Fibroblast of the aortic adventitia (primary cell): Measurements from ENCODE around the gene LANCL2. TPM values are rescaled to one million over a fixed set of nuclear protein-coding genes. Genes with fewer than 3 reads are reported as not detected.
"Not testable (repeated sequence)": the region's sequence is repeated elsewhere in the genome, so short reads cannot be mapped to it uniquely, and the experiment has no call there.

Source experiments
- DNase-seq: peaks from one replicate; pipeline ENCODE4 v3.0.0-alpha.2; 2010; ENCODE audit warnings: low read depth
- H3K4me3 ChIP-seq: 2 replicates; pipeline ENCODE4 v1.5.1; 2011; ENCODE audit warnings: low read depth, mild to moderate bottlenecking, control low read depth, low read length, moderate library complexity
- total RNA-seq: library from RNA; depleted of rRNA; stranded (reverse); fragments of >200 nt; gene quantifications from 2 replicates; pipeline ENCODE4 v1.2.3, GENCODE V29; 2012; ENCODE audit warnings: low replicate concordance
- TF ChIP-seq, protein P1 (sequence below): IDR thresholded peaks from 2 replicates; pipeline ENCODE4 v1.5.1; 2011; ENCODE audit warnings: mild to moderate bottlenecking, low read length, control low read depth, inconsistent platforms; ENCODE audit not compliant: insufficient read depth

The LANCL2 gene
- total RNA-seq, 1 donor = 14.6 TPM

- DNase-seq = no peak
These were observed 102.0 kb downstream of the LANCL2 start for GRCh38 chr7:55467047-55467593.

GRCh38 chr7:55468495-55468894 lies 103.4 kb downstream of the LANCL2 start:
- TF ChIP-seq, protein P1, sequence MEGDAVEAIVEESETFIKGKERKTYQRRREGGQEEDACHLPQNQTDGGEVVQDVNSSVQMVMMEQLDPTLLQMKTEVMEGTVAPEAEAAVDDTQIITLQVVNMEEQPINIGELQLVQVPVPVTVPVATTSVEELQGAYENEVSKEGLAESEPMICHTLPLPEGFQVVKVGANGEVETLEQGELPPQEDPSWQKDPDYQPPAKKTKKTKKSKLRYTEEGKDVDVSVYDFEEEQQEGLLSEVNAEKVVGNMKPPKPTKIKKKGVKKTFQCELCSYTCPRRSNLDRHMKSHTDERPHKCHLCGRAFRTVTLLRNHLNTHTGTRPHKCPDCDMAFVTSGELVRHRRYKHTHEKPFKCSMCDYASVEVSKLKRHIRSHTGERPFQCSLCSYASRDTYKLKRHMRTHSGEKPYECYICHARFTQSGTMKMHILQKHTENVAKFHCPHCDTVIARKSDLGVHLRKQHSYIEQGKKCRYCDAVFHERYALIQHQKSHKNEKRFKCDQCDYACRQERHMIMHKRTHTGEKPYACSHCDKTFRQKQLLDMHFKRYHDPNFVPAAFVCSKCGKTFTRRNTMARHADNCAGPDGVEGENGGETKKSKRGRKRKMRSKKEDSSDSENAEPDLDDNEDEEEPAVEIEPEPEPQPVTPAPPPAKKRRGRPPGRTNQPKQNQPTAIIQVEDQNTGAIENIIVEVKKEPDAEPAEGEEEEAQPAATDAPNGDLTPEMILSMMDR = no peak
- no peak for DNase-seq
- no peak overlapping the region for H3K4me3 ChIP-seq

More at GRCh38 chr7:55467047-55467593, 102.0 kb downstream of the LANCL2 start:
- TF ChIP-seq, protein P1 = no peak
- no peak overlapping the region for H3K4me3 ChIP-seq

DNA sequence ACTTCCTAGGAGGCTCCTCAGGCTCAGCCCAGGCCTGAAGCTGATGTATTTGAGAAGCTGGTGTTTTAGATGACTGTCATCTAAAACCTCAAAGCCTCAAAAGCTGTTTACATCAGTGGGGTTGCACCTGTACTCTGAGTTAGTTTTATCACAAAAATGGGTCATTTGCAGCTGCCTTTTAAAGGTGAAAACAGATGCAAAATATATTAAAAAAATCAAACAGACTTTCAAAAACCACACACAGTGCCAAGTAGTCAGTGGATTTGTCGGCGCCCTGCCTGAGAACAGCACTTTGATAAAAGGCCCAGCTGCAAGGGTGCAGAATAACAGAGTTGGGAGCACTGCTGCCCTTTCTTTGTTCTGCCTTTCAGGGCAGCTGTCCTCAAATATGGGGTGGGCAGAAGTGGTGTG lies 104.1 kb downstream of the LANCL2 start:
- H3K4me3 ChIP-seq = no peak overlapping the region
- DNase-seq = no peak
- TF ChIP-seq, protein P1 = no peak

DNA sequence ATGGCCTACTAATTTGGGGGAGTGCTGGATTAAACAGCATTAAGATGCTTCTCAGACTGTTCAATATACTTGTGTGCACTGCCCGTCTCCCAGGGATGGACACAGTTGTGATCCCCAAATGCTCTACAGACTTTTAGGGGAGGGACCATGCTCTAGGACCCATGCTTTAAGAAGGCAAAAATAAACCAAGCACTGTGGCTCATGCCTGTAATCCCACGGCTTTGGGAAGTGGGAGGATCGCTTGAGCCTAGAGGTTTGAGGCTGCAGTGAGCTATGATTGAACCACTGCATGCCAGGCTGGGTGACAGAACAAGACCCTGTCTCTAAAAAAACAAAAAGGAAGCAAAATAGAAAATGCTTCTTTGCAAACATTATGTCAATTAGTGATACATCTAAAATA lies 104.6 kb downstream of the LANCL2 start:
- DNase-seq = no peak
- no peak overlapping the region for H3K4me3 ChIP-seq
- TF ChIP-seq, protein P1 = no peak

DNA sequence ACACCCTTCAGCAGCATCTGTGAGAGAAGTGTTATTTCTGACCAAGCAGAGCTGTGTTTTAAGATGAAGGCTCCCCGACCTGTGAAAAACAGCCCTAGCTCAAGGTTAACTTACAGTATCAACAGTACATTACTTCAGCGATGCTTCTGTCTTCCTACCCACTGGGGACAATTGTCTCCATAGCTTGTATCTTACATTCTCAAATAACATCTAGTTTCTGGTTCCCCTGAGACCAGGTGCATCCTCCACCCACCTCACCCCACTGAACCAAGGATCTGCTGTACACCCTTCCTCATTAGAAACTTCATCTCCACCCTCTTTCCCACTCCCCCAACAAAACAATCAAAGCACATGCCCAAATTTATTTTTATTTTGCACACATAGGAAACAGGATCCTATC lies 105.1 kb downstream of the LANCL2 start:
- TF ChIP-seq, protein P1 = no peak
- no peak for DNase-seq

DNA sequence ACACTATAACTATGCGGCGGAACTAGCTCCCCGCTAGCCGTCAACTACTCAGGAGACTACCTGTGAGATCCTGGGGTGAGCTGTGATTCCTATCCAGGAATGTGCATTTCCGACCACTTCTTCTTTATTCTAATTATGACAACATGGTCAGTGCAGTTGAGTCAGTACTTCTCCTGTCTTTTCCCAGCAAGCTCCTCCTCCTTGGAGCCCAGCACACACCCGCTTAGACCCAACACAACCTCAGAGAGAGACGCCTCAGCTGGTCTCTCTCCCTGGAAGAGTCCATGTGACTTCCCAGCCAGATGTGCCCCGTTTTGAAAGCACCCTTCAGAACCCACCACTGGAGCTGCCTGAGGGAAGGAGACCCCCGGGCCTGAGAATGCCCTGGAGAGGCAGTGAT lies 106.5 kb downstream of the LANCL2 start:
- not testable (repeated sequence) for DNase-seq, H3K4me3 ChIP-seq

More for the DNA sequence above, 105.1 kb downstream of the LANCL2 start:
- H3K4me3 ChIP-seq = no peak overlapping the region

DNA sequence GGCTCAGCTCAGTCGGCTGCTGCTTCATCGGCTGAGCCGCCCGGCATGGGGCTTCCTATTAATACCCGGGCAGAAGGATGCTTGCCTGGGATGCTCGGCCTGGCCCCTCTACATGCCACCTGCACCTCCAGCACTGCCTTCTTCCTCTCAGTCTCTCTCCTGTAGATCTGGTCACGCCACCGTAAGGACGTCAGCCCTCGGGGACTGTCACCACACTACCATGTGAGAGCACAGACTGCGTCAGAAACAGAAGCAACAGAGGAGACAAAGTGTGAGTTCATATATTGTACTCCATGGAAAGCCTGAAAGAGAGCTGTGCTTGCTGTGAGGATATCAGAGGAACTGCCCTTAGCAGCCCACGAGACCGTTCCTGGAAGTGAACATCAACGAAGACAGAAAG lies 107.3 kb downstream of the LANCL2 start:
- H3K4me3 ChIP-seq, DNase-seq: not testable (repeated sequence)

GRCh38 chr7:55472928-55473725 lies 108.0 kb downstream of the LANCL2 start:
- TF ChIP-seq, protein P1 = no peak
- H3K4me3 ChIP-seq = no peak overlapping the region
- no peak for DNase-seq
